BLaER1 (cell line): ENCODE data around the gene HSPA4.

Experiments
- H3K27ac ChIP-seq: shearing (Covaris generic); formaldehyde crosslinking; 2 replicates; pipeline ENCODE4 v1.8.1; 2022
- H3K27me3 ChIP-seq: shearing (Covaris generic); formaldehyde crosslinking; 2 replicates; pipeline ENCODE4 v1.8.1; 2022
- H3K36me3 ChIP-seq: shearing (Covaris generic); formaldehyde crosslinking; 2 replicates; pipeline ENCODE4 v1.8.1; 2022
- H3K4me1 ChIP-seq: shearing (Covaris generic); formaldehyde crosslinking; 2 replicates; pipeline ENCODE4 v1.8.1; 2022
- H3K4me2 ChIP-seq: shearing (Covaris generic); formaldehyde crosslinking; 2 replicates; pipeline ENCODE4 v1.8.1; 2022
- H3K4me3 ChIP-seq: shearing (Covaris generic); formaldehyde crosslinking; 2 replicates; pipeline ENCODE4 v1.8.1; 2022
- H3K9ac ChIP-seq: shearing (Covaris generic); formaldehyde crosslinking; 2 replicates; pipeline ENCODE4 v1.8.1; 2022
- H3K9me3 ChIP-seq: shearing (Covaris generic); formaldehyde crosslinking; 2 replicates; pipeline ENCODE4 v1.8.1; 2022
- H4K20me1 ChIP-seq: shearing (Covaris generic); formaldehyde crosslinking; 2 replicates; pipeline ENCODE4 v1.8.1; 2022
- Cebpa-rat ChIP-seq: shearing (Covaris generic); IDR thresholded peaks from 2 replicates; pipeline ENCODE4 v1.8.1; 2022

The HSPA4 gene

DNA sequence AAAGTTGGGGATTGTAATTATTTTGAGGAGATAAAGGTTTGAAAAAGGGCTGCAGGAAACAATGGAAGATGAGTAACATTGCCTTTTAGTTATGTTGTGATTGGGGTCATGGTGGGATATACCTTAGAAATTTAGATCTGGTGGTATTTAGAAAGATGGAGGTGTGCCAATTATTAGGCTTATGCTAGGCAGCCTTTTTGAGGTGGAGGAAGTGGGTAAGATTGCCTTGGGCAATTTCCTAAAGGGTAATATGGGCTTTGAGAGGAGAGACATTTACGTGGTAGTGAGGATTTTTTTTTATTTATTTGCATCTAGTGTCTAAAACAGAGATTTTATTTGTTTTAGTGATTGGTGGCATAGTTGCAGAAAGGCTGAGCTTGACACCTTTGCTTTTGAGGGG lies 10.5 kb downstream of the HSPA4 start:
- Histone ChIP-seq H3K9me3 (no peaks in the 10 kb centered on the region), H3K36me3 (peaks cover 71% of the 10 kb centered on the region), H3K4me3 (no peak overlapping the region), H3K4me1 (peaks cover 15% of the 10 kb centered on the region; the same call in 1 of the 2 replicates), H3K4me2 (peak overlapping the region; percentile 1), H3K9ac (no peak overlapping the region), H4K20me1 (peaks cover 100% of the 10 kb centered on the region), H3K27me3 (no peaks in the 10 kb centered on the region), H3K27ac (no peak overlapping the region)
- TF ChIP-seq Cebpa-rat, result no peak

- Histone ChIP-seq H3K27me3 (no peaks in the 10 kb centered on the region), H3K9ac (no peak overlapping the region), H4K20me1 (peaks cover 99% of the 10 kb centered on the region), H3K27ac (no peak overlapping the region), H3K4me1 (peaks cover 8% of the 10 kb centered on the region; the same call in 1 of the 2 replicates), H3K4me3 (no peak overlapping the region), H3K36me3 (peaks cover 75% of the 10 kb centered on the region), H3K9me3 (no peaks in the 10 kb centered on the region), H3K4me2 (no peak overlapping the region)
- no peak for TF ChIP-seq Cebpa-rat
Measured at GRCh38 chr5:133063965-133064364, 12.2 kb downstream of the HSPA4 start.

- no peaks in the 10 kb centered on the region for H3K27me3 ChIP-seq
- H3K27ac ChIP-seq, result no peak overlapping the region
- peaks cover 90% of the 10 kb centered on the region for H3K36me3 ChIP-seq
- H3K9ac ChIP-seq, result no peak overlapping the region
- H3K4me3 ChIP-seq, result no peak overlapping the region
- H3K4me1 ChIP-seq, result peaks cover 8% of the 10 kb centered on the region; the same call in 1 of the 2 replicates
- TF ChIP-seq Cebpa-rat, result no peak
- H4K20me1 ChIP-seq, result peaks cover 89% of the 10 kb centered on the region
- H3K4me2 ChIP-seq, result no peak overlapping the region
- H3K9me3 ChIP-seq, result no peaks in the 10 kb centered on the region
Measured at GRCh38 chr5:133065471-133065870, 13.7 kb downstream of the HSPA4 start.

- H3K4me3 ChIP-seq, result no peak overlapping the region
- no peaks in the 10 kb centered on the region for H3K27me3 ChIP-seq
- H4K20me1 ChIP-seq, result peaks cover 89% of the 10 kb centered on the region
- H3K27ac ChIP-seq, result no peak overlapping the region
- H3K9me3 ChIP-seq, result no peaks in the 10 kb centered on the region
- H3K4me2 ChIP-seq, result no peak overlapping the region
- peaks cover 8% of the 10 kb centered on the region; the same call in 1 of the 2 replicates for H3K4me1 ChIP-seq
- H3K9ac ChIP-seq, result no peak overlapping the region
- TF ChIP-seq Cebpa-rat, result no peak
- H3K36me3 ChIP-seq, result peaks cover 94% of the 10 kb centered on the region
Measured at GRCh38 chr5:133066045-133066444, 14.2 kb downstream of the HSPA4 start.

GRCh38 chr5:133072021-133072420 lies 20.2 kb downstream of the HSPA4 start:
- Histone ChIP-seq H4K20me1 (peaks cover 83% of the 10 kb centered on the region), H3K27ac (no peak overlapping the region), H3K4me3 (no peak overlapping the region), H3K9ac (no peak overlapping the region), H3K27me3 (no peaks in the 10 kb centered on the region), H3K4me2 (no peak overlapping the region), H3K4me1 (no peaks in the 10 kb centered on the region), H3K9me3 (no peaks in the 10 kb centered on the region), H3K36me3 (peaks cover 99% of the 10 kb centered on the region)
- no peak for TF ChIP-seq Cebpa-rat

DNA sequence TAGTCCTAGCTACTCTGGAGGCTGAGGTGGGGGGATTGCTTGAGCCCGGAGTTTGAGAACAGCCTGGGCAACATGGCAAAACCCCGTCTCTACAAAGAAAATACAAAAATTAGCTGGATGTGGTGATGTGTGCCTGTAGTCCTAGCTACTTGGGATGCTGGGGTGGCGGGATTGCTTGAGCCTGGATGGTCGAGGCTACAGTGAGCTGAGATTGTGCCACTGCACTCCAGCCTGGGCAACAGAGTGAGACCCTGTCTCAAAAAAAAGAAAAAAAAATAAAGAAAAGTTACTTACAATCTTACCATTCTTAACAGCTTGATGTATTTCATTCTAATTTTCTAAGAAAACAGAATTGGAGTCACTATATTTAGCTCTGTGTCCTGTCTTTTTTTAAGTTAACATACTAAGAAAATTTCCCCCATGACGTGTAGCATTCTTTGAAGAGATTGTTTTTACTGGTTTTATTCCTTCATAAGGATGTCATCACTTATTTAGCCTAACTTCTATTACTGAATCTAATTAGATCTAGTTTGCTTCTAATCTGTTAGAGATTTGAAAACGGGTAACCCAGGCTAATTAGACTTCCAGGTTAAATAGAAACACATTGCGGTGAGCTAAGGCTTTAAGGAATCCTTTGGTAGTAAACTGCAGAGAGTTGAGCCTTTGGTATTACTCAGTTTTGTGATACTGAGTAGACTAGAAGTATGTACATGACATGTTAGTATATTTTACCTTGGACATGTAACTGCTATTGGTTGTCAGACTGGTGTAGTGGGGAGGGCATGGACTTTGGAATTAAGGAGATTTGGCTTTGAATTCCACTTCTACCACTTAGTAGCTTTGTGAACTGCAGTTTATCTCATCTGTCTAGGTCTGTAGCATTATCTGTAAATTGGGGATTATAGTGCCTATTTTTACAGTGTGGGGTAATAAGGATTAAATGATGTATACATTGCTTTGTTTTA lies 24.0 kb downstream of the HSPA4 start:
- H3K9ac ChIP-seq, result no peak overlapping the region
- no peaks in the 10 kb centered on the region for H3K9me3 ChIP-seq
- TF ChIP-seq Cebpa-rat, result no peak
- no peaks in the 10 kb centered on the region for H3K4me1 ChIP-seq
- H3K4me3 ChIP-seq, result no peak overlapping the region
- H3K27ac ChIP-seq, result no peak overlapping the region
- peaks cover 94% of the 10 kb centered on the region for H4K20me1 ChIP-seq
- peaks cover 90% of the 10 kb centered on the region for H3K36me3 ChIP-seq
- H3K27me3 ChIP-seq, result no peaks in the 10 kb centered on the region
- H3K4me2 ChIP-seq, result no peak overlapping the region

- no peak overlapping the region for H3K4me3 ChIP-seq
- peaks cover 86% of the 10 kb centered on the region for H4K20me1 ChIP-seq
- TF ChIP-seq Cebpa-rat, result no peak
- H3K27ac ChIP-seq, result no peak overlapping the region
- H3K4me2 ChIP-seq, result no peak overlapping the region
- no peaks in the 10 kb centered on the region for H3K27me3 ChIP-seq
- H3K9me3 ChIP-seq, result no peaks in the 10 kb centered on the region
- no peak overlapping the region for H3K9ac ChIP-seq
- H3K36me3 ChIP-seq, result peaks cover 91% of the 10 kb centered on the region
- H3K4me1 ChIP-seq, result no peaks in the 10 kb centered on the region
Measured at GRCh38 chr5:133079048-133079447, 27.2 kb downstream of the HSPA4 start.

DNA sequence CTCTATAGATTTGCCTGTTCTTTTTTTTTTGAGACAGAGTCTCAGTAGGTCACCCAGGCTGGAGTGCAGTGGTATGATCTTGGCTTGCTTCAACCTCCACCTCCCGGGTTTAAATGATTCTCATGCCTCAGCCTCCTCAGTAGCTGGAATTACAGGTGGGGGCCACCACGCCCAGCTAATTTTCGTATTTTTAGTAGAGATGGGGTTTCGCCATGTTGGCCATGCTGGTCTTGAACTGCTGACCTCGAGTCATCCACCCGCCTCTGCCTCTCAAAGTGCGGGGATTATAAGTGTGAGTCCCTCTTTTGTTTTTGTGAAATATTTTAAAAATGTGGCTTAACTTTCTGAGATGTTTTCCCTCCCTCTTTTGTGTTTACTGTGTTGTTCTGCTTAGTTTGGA lies 29.2 kb downstream of the HSPA4 start:
- H3K4me1 ChIP-seq, result no peaks in the 10 kb centered on the region
- no peak overlapping the region for H3K4me3 ChIP-seq
- no peak overlapping the region for H3K27ac ChIP-seq
- H3K9me3 ChIP-seq, result no peaks in the 10 kb centered on the region
- peaks cover 91% of the 10 kb centered on the region for H3K36me3 ChIP-seq
- no peak overlapping the region for H3K9ac ChIP-seq
- peaks cover 89% of the 10 kb centered on the region for H4K20me1 ChIP-seq
- H3K4me2 ChIP-seq, result no peak overlapping the region
- no peak for TF ChIP-seq Cebpa-rat
- H3K27me3 ChIP-seq, result no peaks in the 10 kb centered on the region

DNA sequence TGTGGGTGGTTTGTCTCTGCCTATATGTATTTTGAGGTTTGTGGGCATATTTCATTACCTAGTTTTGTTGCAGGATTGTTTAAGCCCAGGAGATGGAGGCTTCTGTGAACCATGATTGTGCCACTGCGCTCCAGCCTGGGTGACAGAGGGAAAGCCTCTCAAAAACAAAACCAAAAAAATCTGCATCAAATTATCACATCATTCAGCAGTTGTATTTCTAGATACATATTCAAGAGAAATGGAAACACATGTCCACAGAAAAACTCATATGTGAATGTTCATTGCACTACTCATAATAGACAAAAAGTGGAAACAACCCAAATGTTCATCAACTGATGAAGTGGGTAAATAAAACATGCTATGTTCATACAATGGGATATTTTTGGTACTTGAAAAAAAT lies 29.9 kb downstream of the HSPA4 start:
- H3K27me3 ChIP-seq, result no peaks in the 10 kb centered on the region
- no peak overlapping the region for H3K4me2 ChIP-seq
- H3K36me3 ChIP-seq, result peaks cover 91% of the 10 kb centered on the region
- H3K27ac ChIP-seq, result no peak overlapping the region
- H3K9me3 ChIP-seq, result no peaks in the 10 kb centered on the region
- H3K4me3 ChIP-seq, result no peak overlapping the region
- no peaks in the 10 kb centered on the region for H3K4me1 ChIP-seq
- peaks cover 89% of the 10 kb centered on the region for H4K20me1 ChIP-seq
- no peak for TF ChIP-seq Cebpa-rat
- no peak overlapping the region for H3K9ac ChIP-seq

DNA sequence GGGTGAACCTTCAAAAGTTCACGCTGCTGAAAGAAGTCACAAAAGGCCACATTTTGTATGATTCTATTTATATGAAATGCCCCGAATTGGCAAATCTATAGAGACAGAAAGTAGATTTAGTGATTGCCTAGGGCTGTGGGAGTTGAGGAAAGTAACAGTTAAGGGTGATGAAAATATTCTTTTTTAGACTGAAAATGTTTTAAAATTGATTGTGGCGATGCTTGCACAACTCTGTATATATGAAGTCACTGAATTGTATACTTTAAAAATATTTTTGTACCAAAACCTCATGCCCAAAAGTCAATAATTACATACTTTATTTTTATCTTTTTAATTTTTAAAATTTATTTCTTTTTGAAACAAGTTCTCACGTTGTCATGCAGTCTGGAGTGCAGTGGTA lies 30.3 kb downstream of the HSPA4 start:
- Histone ChIP-seq H3K4me1 (no peaks in the 10 kb centered on the region), H4K20me1 (peaks cover 92% of the 10 kb centered on the region), H3K9ac (no peak overlapping the region), H3K36me3 (peaks cover 92% of the 10 kb centered on the region), H3K9me3 (no peaks in the 10 kb centered on the region), H3K27ac (no peak overlapping the region), H3K4me2 (no peak overlapping the region), H3K4me3 (no peak overlapping the region), H3K27me3 (no peaks in the 10 kb centered on the region)
- TF ChIP-seq Cebpa-rat, result no peak
